ENCODE measurements around the gene ITCH.
"Not testable (repeated sequence)": the region's sequence is repeated elsewhere in the genome, so short reads cannot be mapped to it uniquely, and the experiment has no call there.

The ITCH gene

DNA sequence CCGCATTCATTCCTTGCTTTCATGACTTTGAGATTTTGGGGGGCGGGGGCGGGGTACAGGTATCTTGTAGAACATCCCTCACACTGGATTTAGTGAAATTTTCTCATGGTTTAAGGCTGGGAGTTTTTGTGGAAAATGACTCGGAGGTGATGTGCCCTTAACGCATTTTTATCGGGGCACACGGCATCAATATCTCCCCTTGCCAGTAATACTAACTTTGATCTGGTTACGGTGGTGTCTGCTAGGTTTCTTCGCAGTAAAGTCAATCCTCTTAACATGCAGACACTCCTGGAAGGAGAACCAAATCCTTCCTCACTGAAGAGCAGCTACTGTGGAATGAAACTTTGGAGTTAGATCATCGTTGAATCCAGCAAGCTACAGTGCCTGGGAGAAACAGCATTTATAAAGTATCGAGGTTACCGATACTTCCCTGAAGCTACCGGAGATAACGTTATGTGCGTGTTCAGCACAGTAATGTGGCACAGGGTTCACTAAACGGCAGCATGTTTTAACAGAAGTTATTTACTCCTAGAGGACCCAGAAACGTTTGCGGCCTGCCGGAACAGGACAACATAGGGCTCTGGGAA lies 151.9 kb downstream of the ITCH start:
- DNase-seq: no peak

DNA sequence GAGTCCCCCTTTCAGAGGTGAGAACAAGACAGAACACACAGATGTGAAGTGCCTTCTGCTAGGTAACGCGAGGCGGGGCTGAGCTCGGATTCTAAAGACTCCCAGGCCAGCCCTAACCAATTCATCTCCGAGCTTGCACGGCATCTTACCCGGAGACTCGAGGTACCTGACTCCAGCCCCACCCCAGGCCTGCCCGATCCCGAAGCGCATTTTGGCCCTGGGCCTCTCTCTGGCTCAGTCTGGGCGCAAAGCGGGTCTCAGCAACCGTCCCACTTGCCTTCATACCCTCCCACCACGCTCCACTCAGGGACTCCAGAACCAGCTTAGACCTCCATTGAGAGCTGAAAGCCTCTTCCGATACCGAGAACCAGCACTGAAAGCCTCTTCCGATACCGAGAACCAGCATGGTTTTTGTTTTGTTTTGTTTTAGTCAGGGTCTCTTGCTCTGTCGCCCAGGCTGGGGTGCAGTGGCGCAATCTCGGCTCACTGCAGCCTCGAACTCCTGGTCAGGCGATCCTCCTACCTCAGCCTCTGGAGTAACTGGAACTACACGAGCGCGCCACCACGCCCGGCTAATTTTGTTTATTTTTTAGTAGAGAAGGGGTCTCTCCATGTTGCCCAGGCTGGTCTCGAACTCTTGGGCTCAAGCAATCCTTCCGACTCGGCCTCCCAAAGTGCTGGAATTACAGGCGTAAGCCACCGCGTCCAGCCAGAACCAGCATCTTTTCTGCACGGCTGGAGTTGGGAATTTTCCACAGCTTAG lies 152.6 kb downstream of the ITCH start:
- peak; percentile 86 for DNase-seq

DNA sequence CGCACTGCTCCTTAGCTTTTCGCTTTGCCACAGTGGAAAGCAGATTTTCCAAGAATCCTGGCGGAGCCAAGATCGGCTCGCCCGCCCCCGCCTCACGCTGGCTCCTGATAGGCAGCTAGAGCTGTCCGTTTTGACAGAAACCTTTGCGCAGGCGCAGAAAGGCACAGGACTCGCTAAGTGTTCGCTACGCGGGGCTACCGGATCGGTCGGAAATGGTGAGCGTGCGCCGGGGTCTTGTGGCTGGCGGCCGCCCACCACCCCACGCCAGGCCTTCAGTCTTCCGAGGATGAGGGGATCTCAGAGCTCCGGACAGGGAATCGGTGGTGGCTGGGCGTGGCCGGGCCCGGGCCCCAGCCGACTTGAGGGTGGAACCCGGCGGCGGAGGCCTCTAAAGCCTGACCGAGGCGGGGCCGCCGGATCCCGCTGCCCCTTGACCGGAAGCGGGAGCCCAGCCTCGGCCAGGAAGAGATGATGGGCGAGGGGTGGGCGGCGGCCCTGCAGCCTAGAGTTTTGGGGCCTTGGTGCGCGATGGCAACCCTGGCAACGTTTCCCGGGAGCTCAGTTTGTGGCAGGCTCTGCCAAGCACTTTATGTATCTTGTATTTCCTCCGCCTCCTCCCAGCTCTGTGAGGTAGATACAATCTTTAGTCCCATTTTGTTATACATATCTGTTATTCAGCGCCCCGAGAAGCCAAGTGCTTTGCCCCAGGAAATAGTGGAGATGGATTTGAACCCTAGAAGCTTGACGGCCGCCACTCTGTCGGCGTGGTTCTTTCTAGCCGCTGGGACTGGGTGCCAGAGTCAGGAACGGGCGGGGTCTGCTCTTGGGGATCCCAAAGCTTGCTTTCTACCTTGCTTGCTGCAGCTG lies 153.4 kb downstream of the ITCH start, which contains the start of gene DYNLRB1:
TSS of gene DYNLRB1 (plus strand) at position 176 of the 867 bp plus-strand sequence. CDS start at position 213, 37 bp downstream.
- DNase-seq: peak; percentile 96

DNA sequence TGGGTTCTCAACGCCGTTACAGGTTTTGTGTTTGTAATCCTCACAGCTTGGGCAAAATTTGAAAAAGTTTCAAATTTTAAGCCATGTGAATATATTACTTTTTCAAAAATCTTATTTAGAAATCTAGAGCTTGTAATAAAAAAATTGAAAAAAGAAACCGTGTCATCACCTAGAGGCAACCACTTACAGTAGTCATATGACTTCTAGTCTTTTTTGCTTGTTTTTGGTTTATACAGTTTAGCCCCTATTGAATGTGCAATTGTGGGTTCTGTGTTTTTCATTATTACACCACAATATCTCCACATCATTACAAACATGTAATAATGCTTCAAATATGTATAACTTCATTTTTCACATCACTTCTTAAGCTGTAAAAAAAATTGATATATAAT lies 154.0 kb downstream of the ITCH start:
- no peak for DNase-seq

DNA sequence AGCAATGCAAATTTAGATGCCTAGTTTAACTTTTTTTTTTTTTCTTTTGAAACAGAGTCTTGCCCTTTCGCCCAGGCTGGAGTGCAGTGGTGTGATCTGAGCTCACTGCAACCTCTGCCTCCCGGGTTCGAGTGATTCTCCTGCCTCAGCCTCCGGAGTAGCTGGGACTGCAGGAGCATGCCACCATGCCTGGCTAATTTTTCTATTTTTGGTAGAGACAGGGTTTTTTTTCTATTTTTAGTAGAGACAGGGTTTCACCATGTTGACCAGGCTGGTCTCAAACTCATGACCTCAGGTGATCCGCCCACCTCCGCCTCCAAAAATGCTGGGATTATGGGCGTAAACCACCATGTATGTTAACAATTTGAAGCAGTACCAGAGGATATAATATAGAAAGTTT lies 155.8 kb downstream of the ITCH start:
- DNase-seq: not testable (repeated sequence)

DNA sequence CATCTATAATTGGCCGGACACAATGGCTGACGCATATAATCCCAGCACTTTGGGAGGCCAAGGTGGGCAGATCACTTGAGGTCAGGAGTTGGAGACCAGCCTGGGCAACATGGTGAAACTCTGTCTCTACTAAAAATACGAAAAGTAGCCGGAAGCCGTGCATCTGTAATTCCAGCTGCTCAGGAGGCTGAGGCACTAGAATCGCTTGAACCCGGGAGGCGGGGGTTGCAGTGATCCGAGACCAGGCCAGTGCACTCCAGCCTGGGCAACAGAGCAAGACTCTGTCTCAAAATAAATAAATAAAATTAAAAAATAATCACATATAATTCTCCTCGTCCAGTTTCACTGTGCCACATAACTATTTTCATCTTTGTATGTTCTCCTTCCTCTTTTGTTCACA lies 156.8 kb downstream of the ITCH start:
- not testable (repeated sequence) for DNase-seq

DNA sequence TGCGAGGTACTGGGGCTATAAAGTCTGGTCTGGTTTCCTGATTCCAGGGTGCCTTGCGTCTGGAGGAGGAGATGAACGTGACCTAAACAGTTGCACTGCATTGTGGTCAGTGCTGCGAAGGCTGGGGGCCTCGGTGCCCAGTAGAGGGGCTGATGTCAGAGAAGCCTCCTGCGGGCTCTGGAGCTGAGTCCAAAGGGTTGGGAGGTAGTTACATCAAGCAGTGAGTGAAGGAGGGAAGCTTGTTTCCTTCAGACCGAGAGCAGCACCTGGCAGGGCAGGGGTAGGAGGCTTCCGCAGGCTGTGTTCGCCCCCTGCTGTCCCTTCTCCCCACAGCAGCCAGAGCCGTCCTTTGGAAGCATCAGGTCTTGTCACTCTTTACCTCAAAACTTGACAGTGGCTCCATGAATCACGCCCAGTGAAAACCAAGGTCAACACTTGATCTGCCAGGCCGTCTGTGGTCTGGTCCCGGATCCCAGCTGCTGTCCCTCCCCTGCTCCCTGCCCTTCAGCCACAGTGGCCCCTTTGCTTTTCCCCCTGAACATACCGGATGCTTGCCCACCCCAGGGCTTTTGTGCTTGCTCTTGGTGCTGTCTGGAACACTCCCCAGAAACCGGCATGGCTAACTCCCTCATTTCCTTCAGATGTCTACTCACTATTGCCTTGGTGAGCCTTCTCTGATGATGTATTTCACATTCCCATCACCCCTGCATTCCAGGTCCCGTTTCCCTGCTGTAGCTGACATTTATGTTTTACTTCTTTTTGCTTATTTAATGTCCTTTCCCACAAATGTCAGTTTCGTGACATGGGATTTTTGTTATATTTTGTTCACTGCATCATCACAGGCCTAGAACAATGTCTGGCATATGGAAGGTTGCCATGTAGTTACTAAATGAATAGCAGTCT lies 160.1 kb downstream of the ITCH start:
- DNase-seq: peak; percentile 28

GRCh38 chr20:34524426-34524825 lies 161.4 kb downstream of the ITCH start:
- DNase-seq: no peak

- DNase-seq: no peak
Observed at GRCh38 chr20:34525342-34525708, 162.3 kb downstream of the ITCH start.

DNA sequence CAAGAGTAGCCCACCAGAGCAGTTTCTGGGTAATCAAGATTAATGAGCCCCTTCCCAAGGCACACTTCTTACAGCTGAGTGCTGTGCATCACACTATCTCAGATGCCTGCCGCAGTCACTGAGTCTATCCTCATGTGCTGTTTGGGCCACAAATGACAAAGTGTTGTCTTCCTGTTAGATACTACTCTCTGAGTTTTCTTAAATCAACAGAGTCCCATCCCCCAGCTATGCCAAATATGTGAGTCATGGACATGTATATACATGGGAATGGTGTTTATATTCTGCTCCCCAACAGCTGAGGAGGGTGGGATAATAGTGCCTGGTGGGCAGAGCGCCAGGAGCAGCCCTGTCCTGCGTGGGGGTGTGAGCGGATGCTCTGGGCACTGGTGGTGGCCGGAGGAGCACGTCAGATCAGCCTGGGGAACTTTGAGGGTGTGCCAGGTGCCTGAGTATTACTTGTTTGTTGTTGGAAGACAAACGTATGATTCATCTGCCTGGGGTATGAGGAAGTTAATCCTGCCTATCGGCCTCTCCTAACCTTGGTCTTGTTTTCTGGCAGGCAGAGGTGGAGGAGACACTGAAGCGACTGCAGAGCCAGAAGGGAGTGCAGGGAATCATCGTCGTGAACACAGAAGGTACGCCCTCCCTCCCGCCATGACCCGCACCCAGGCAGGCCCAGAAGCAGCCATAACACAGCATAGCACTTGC lies 162.8 kb downstream of the ITCH start:
- peak; percentile 31 for DNase-seq

DNA sequence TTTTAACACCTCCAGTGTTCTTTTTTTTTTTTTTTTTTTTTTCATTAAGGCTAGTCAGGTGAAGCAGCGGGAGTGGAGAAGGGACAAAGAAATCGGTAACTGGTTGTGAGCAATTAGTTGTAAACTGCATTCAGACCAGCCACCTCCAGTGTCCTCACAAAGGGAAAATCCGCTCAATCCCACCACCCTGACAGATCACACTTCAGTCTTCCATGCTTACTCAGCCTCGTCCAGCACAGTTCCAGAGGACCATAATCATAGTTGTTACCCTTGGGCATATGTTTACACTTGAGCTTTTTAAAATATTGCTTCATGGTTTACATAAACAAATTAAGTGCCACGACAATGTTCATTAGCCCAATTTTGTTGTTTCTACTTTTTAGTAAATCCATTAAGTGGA lies 163.4 kb downstream of the ITCH start:
- no peak for DNase-seq

GRCh38 chr20:34527016-34527415 lies 163.9 kb downstream of the ITCH start:
- DNase-seq: no peak

GRCh38 chr20:34528921-34529297 lies 165.8 kb downstream of the ITCH start:
- no peak for DNase-seq

- no peak for DNase-seq
Observed at GRCh38 chr20:34529742-34530141, 166.7 kb downstream of the ITCH start.

- DNase-seq: no peak
Observed at GRCh38 chr20:34530342-34530741, 167.3 kb downstream of the ITCH start.

GRCh38 chr20:34531608-34532265 lies 168.7 kb downstream of the ITCH start:
- no peak for DNase-seq

DNA sequence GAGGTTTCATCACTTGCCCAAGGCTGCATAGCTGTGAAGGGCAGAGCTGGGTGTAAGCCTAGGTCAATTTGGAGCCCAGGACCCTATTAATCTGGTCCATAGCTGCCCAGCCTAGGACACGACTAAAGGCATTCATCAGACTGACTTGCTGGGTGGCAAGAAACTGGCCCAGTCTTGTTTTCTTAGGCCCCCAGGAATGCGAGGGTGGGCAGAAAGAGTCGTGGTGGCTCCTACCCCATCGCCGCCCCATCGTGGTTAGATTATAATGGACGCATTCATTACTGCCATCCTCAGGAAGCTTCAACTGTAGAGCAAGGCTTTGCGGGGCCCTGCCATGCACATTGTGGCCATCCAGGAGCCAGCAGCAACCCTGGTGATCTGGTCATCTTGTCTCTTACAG lies 169.2 kb downstream of the ITCH start:
- DNase-seq: no peak

DNA sequence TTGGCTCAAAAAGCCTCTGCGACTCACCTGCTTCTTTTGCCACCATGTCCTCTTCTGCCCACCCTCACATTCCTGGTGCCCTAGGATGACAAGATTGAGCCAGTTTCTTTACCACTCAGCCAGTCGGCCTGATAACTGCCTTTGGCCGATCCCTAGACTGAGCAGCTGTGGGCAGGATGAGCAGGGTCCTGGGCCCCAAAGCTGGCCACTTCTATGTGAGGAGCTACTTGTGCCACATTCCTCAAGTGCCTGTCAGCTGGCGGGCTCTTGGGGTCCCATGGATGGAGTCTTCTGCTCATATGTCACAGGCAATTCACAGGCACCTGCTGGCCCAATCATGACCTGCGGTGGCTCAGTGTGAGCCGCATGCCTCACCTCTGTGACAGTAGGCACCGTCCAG lies 169.7 kb downstream of the ITCH start:
- DNase-seq: no peak

- DNase-seq: no peak
Observed at GRCh38 chr20:34534391-34535165, 171.5 kb downstream of the ITCH start.

GRCh38 chr20:34535301-34535840 lies 172.3 kb downstream of the ITCH start:
- no peak for DNase-seq
